Activated naive CD8-positive, alpha-beta T cell treated with anti-CD3 and anti-CD28 coated beads, Interleukin-2, amount 50 U/mL, for 16 hours (primary cell): ENCODE measurements around the gene SMIM34.
"Not testable (repeated sequence)": the region's sequence is repeated elsewhere in the genome, so short reads cannot be mapped to it uniquely, and the experiment has no call there.

ENCODE experiments used
- DNase-seq: peaks from one replicate; pipeline ENCODE4 v3.0.0-alpha.2; 2020; ENCODE audit warnings: low read depth, low spot score

SMIM34 gene

GRCh38 chr21:34423805-34424204 lies at the start of gene SMIM34:
SMIM34 (minus strand) TSS chr21:34423951; CDS start chr21:34423839, 112 bp downstream.
- not testable (repeated sequence) for DNase-seq

- not testable (repeated sequence) for DNase-seq
These were observed 43.6 kb upstream of the SMIM34 start for GRCh38 chr21:34467333-34467732.

GRCh38 chr21:34459426-34459825 lies 35.7 kb upstream of the SMIM34 start:
- not testable (repeated sequence) for DNase-seq

- DNase-seq, result not testable (repeated sequence)
These were observed 34.5 kb upstream of the SMIM34 start for GRCh38 chr21:34458266-34458665.

- not testable (repeated sequence) for DNase-seq
These were observed 32.4 kb upstream of the SMIM34 start for GRCh38 chr21:34456180-34456579.

GRCh38 chr21:34455628-34456027 lies 31.9 kb upstream of the SMIM34 start:
- not testable (repeated sequence) for DNase-seq

- not testable (repeated sequence) for DNase-seq
These were observed 23.3 kb upstream of the SMIM34 start for GRCh38 chr21:34447018-34447417.

- not testable (repeated sequence) for DNase-seq
These were observed 19.7 kb upstream of the SMIM34 start for GRCh38 chr21:34443486-34443885.

- DNase-seq, result not testable (repeated sequence)
These were observed 6.0 kb upstream of the SMIM34 start for GRCh38 chr21:34429710-34430109.

GRCh38 chr21:34428441-34428840 lies 4.7 kb upstream of the SMIM34 start:
- DNase-seq, result not testable (repeated sequence)

GRCh38 chr21:34427339-34427738 lies 3.6 kb upstream of the SMIM34 start:
- DNase-seq, result not testable (repeated sequence)

GRCh38 chr21:34417448-34418077 lies 6.2 kb downstream of the SMIM34 start:
- DNase-seq, result not testable (repeated sequence)

- DNase-seq, result not testable (repeated sequence)
These were observed 16.5 kb downstream of the SMIM34 start for GRCh38 chr21:34407294-34407693.

GRCh38 chr21:34406676-34407075 lies 17.1 kb downstream of the SMIM34 start:
- DNase-seq, result not testable (repeated sequence)

GRCh38 chr21:34406102-34406501 lies 17.6 kb downstream of the SMIM34 start:
- not testable (repeated sequence) for DNase-seq

- not testable (repeated sequence) for DNase-seq
These were observed 18.1 kb downstream of the SMIM34 start for GRCh38 chr21:34405686-34406085.

- DNase-seq, result not testable (repeated sequence)
These were observed 19.0 kb downstream of the SMIM34 start for GRCh38 chr21:34404742-34405141.

- not testable (repeated sequence) for DNase-seq
These were observed 23.2 kb downstream of the SMIM34 start for GRCh38 chr21:34400522-34400921.

- DNase-seq, result not testable (repeated sequence)
These were observed 39.9 kb downstream of the SMIM34 start for GRCh38 chr21:34383724-34384415.

- DNase-seq, result not testable (repeated sequence)
These were observed 40.6 kb downstream of the SMIM34 start for GRCh38 chr21:34383138-34383537.

- not testable (repeated sequence) for DNase-seq
These were observed 48.2 kb downstream of the SMIM34 start for GRCh38 chr21:34375619-34375972.

GRCh38 chr21:34374940-34375618 lies 48.7 kb downstream of the SMIM34 start, which contains the start of gene SMIM11:
SMIM11 (plus strand) TSS chr21:34375507; CDS start chr21:34379505, 3,998 bp downstream.
- DNase-seq, result not testable (repeated sequence)
